ENCODE results near the gene APOL3. TPM values are rescaled to one million over a fixed set of nuclear protein-coding genes. Genes with fewer than 3 reads are reported as not detected.

APOL3 gene
- total and polyA plus RNA-seq, 2 donors (not counting 3 experiments of a cell fraction or from before 2014, with no cell fraction given) = 17.9 to 36.9 TPM

DNA sequence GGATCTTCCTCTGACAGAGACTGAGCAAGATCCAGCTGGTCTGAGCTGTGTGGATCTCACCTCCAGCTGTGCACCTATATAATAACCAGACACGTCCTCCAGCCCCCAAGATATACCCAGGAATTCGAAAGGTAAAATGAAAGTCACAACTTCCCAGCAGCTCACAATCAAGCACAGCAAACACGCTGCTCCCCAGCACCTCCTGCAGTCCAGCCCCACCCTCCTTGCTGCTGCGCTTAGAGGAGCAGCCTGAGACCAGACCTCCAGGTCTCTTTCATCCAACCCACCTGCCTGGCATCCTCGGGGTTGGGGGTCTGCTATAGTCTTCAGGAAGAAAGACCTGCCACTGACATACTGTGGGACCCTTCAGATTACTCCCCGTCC, 44.1 kb upstream of the APOL3 start:
- POLR2A ChIA-PET = no interaction called here
- H3K27me3 ChIP-seq (ENCODE audit: control insufficient read depth in 2 of 2, insufficient read depth in 2 of 2, low read length in 2 of 2) = peaks cover under 1 to 15% of the 10 kb centered on the region in 2 experiments
- CTCF ChIA-PET = interaction anchor here (0.7 to 3.3 kb wide), 4 partner anchors 19 to 282 kb away, joined by 3 to 19 read pairs (median 6); partner anchors contain the start of gene APOL2
- no peak for TF ChIP-seq JUN (IDR thresholded peaks at IDR 0.05; ENCODE audit: borderline replicate concordance, insufficient read depth, insufficient read length, low read depth)
- TF ChIP-seq POLR2AphosphoS5 (IDR thresholded peaks at IDR 0.05; ENCODE audit: insufficient read depth, low read depth, low read length) = no peak
- no peak for DNase-seq (ENCODE audit: low read depth, low spot score)
- H3K9me1 ChIP-seq (replicated peaks; ENCODE audit: control insufficient read depth, extremely low read depth, insufficient read depth, low read length) = no peaks in the 10 kb centered on the region
- no peaks in the 10 kb centered on the region for H3K36me3 ChIP-seq (ENCODE audit: control insufficient read depth in 2 of 2, extremely low read depth in 1 of 2, insufficient read depth in 2 of 2, low read length in 2 of 2)
- H3K4me3 ChIP-seq (replicated peaks in 1 of 3; ENCODE audit: insufficient read depth in 1 of 3, low read depth in 1 of 3, low read length in 3 of 3) = no peak overlapping the region
- no peaks in the 10 kb centered on the region for H3K9me3 ChIP-seq (replicated peaks; ENCODE audit: control insufficient read depth, insufficient read depth, low read length)
- H3K4me2 ChIP-seq (ENCODE audit: insufficient read depth, low read length) = no peak overlapping the region
- BruUV-seq (replicated peaks) = no TSS peak
- no peak overlapping the region for H3K9ac ChIP-seq (replicated peaks; ENCODE audit: extremely low read depth, insufficient read depth, low read length)
- H4K20me1 ChIP-seq (replicated peaks; ENCODE audit: control insufficient read depth, extremely low read depth, insufficient read depth, low read length) = no peaks in the 10 kb centered on the region
- no peaks in the 10 kb centered on the region for H3K79me2 ChIP-seq (ENCODE audit: control insufficient read depth, insufficient read depth, low read length)
- H3K27ac ChIP-seq (ENCODE audit: insufficient read depth, low read depth, low read length) = no peak overlapping the region
- no peak overlapping the region for H2AFZ ChIP-seq (ENCODE audit: low read depth, low read length)
- peaks cover 4% of the 10 kb centered on the region for H3K4me1 ChIP-seq (ENCODE audit: control insufficient read depth, extremely low read depth, insufficient read depth, low read length)
- dilution Hi-C loops (cut with MboI; ENCODE audit: extremely low pct_ligation_motif_present, low sequenced_read_pairs) (no loop called here), intact Hi-C loops (cut with micrococcal nuclease) (no loop called here)
- no peak for FAIRE-seq

DNA sequence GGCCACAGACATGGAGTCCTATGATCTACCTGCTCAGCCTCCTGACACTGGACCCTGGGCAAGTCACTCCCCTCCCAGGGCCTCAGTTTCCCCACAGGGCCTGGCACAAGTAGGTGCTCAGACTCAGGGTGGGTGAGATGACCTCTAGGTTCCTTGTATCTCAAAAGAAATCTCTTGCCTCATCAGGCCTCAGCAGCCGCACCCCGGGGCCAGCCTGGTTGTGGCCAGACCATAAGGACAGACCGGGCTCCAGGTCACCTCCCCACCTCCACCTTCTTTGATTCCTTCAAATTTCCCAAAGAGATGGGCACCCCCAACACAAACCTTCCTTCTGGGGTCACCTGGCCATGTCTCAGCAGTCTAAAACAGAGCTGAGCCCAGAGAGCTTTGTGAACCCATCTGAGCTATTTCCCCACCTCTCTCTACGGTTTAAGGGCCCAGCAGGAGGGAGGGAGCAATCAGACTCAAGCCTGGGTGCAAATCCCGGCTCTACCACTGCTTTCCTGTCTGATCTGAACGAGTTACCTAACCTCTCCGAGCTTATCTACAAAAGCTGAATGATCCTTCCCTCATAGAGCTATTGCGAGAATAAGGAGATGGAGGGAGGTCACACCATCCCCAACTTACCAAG, 43.6 kb upstream of the APOL3 start:
- H3K4me3 ChIP-seq (replicated peaks in 1 of 3; ENCODE audit: insufficient read depth in 1 of 3, low read depth in 1 of 3, low read length in 3 of 3) = no peak overlapping the region
- DNase-seq (ENCODE audit: low read depth, low spot score) (no peak), FAIRE-seq (no peak)
- H3K79me2 ChIP-seq (ENCODE audit: control insufficient read depth, insufficient read depth, low read length) = no peaks in the 10 kb centered on the region
- intact Hi-C loops (cut with micrococcal nuclease) (no loop called here), dilution Hi-C loops (cut with MboI; ENCODE audit: extremely low pct_ligation_motif_present, low sequenced_read_pairs) (no loop called here)
- H3K4me2 ChIP-seq (ENCODE audit: insufficient read depth, low read length) = no peak overlapping the region
- no peak overlapping the region for H3K27ac ChIP-seq (ENCODE audit: insufficient read depth, low read depth, low read length)
- TF ChIP-seq, protein P1, sequence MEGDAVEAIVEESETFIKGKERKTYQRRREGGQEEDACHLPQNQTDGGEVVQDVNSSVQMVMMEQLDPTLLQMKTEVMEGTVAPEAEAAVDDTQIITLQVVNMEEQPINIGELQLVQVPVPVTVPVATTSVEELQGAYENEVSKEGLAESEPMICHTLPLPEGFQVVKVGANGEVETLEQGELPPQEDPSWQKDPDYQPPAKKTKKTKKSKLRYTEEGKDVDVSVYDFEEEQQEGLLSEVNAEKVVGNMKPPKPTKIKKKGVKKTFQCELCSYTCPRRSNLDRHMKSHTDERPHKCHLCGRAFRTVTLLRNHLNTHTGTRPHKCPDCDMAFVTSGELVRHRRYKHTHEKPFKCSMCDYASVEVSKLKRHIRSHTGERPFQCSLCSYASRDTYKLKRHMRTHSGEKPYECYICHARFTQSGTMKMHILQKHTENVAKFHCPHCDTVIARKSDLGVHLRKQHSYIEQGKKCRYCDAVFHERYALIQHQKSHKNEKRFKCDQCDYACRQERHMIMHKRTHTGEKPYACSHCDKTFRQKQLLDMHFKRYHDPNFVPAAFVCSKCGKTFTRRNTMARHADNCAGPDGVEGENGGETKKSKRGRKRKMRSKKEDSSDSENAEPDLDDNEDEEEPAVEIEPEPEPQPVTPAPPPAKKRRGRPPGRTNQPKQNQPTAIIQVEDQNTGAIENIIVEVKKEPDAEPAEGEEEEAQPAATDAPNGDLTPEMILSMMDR (IDR thresholded peaks at IDR 0.05; ENCODE audit: extremely low read depth in 1 of 2, insufficient read depth in 1 of 2, low read depth in 1 of 2, low read length in 2 of 2) = no peak
- TF ChIP-seq POLR2A (IDR thresholded peaks at IDR 0.05; ENCODE audit: low read depth, low read length) (no peak), POLR2AphosphoS5 (IDR thresholded peaks at IDR 0.05; ENCODE audit: insufficient read depth, low read depth, low read length) (no peak), MYC (IDR thresholded peaks at IDR 0.05; ENCODE audit: low read depth, low read length) (no peak), JUN (IDR thresholded peaks at IDR 0.05; ENCODE audit: borderline replicate concordance, insufficient read depth, insufficient read length, low read depth) (no peak), EZH2 (IDR thresholded peaks at IDR 0.05; ENCODE audit: borderline replicate concordance, low read depth, low read length, severe bottlenecking) (no peak), GATA2 (IDR thresholded peaks at IDR 0.05; ENCODE audit: insufficient read depth, insufficient read length, low read depth, low read length) (no peak), FOS (IDR thresholded peaks at IDR 0.05; ENCODE audit: borderline replicate concordance, insufficient read depth, low read length) (no peak)
- TF ChIP-seq, protein P2, sequence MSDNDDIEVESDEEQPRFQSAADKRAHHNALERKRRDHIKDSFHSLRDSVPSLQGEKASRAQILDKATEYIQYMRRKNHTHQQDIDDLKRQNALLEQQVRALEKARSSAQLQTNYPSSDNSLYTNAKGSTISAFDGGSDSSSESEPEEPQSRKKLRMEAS (IDR thresholded peaks at IDR 0.05; ENCODE audit: insufficient read depth, insufficient read length) = no peak
- H2AFZ ChIP-seq (ENCODE audit: low read depth, low read length) = no peak overlapping the region
- peaks cover 4% of the 10 kb centered on the region for H3K4me1 ChIP-seq (ENCODE audit: control insufficient read depth, extremely low read depth, insufficient read depth, low read length)
- H3K9ac ChIP-seq (replicated peaks; ENCODE audit: extremely low read depth, insufficient read depth, low read length) = no peak overlapping the region
- H4K20me1 ChIP-seq (replicated peaks; ENCODE audit: control insufficient read depth, extremely low read depth, insufficient read depth, low read length) = no peaks in the 10 kb centered on the region
- H3K36me3 ChIP-seq (ENCODE audit: control insufficient read depth in 2 of 2, extremely low read depth in 1 of 2, insufficient read depth in 2 of 2, low read length in 2 of 2) = no peaks in the 10 kb centered on the region
- BruUV-seq (replicated peaks) = no TSS peak
- H3K9me1 ChIP-seq (replicated peaks; ENCODE audit: control insufficient read depth, extremely low read depth, insufficient read depth, low read length) = no peaks in the 10 kb centered on the region
- H3K9me3 ChIP-seq (replicated peaks; ENCODE audit: control insufficient read depth, insufficient read depth, low read length) = no peaks in the 10 kb centered on the region
- ChIA-PET POLR2A (no interaction called here), CTCF (interaction anchor here (0.7 to 3.3 kb wide), 5 partner anchors 9 to 282 kb away, joined by 3 to 19 read pairs (median 4); partner anchors contain the start of gene APOL2)
- peaks cover 0 to 15% of the 10 kb centered on the region in 2 experiments for H3K27me3 ChIP-seq (ENCODE audit: control insufficient read depth in 2 of 2, insufficient read depth in 2 of 2, low read length in 2 of 2)

All from endothelial cell of umbilical vein (primary cell).